HepG2 (cell line): ENCODE results near the gene CHMP1A. TPM values are rescaled to one million over a fixed set of nuclear protein-coding genes. Genes with fewer than 3 reads are reported as not detected.
A peak's percentile ranks its signal among the peaks of the same experiment; 100 is the strongest.

ENCODE experiments used
- ELF1 ChIP-seq: sonication (generic); formaldehyde crosslinking; IDR thresholded peaks from 2 replicates; pipeline ENCODE4 v1.4.0; 2020; ENCODE audit warnings: missing genetic modification reagents
- HNRNPH1 ChIP-seq: fragments of 200-400 bp; formaldehyde crosslinking; optimal IDR thresholded peaks from 2 replicates; pipeline ENCODE3; 2017; ENCODE audit warnings: mild to moderate bottlenecking, low read depth, low read length
- HOXA9 ChIP-seq: sonication (generic); formaldehyde crosslinking; IDR thresholded peaks from 2 replicates; pipeline ENCODE4 v1.8.1; 2022; ENCODE audit warnings: missing genetic modification reagents, mild to moderate bottlenecking, moderate library complexity, borderline replicate concordance
- MAFG ChIP-seq: sonication (generic); formaldehyde crosslinking; IDR thresholded peaks from 2 replicates; pipeline ENCODE4 v1.5.1; 2020; ENCODE audit warnings: mild to moderate bottlenecking, missing genetic modification reagents
- MIER3 ChIP-seq: IDR thresholded peaks from 2 replicates; pipeline ENCODE4 v1.6.1; 2016; ENCODE audit warnings: missing compliant biosample characterization, borderline replicate concordance
- NR2C2 ChIP-seq: sonication (generic); formaldehyde crosslinking; IDR thresholded peaks from 2 replicates; pipeline ENCODE4 v1.4.0; 2020; ENCODE audit warnings: missing genetic modification reagents, mild to moderate bottlenecking, moderate library complexity, borderline replicate concordance
- PHF5A ChIP-seq: IDR thresholded peaks from one replicate; pipeline ENCODE4 v1.6.1; 2018; ENCODE audit warnings: low read depth, missing genetic modification reagents; ENCODE audit not compliant: unreplicated experiment
- TFAP4 ChIP-seq: sonication (generic); IDR thresholded peaks from 2 replicates; pipeline ENCODE4 v1.6.1; 2016; ENCODE audit warnings: low read depth, borderline replicate concordance
- TOPORS ChIP-seq: sonication (generic); formaldehyde crosslinking; IDR thresholded peaks from 2 replicates; pipeline ENCODE4 v1.8.0; 2023; ENCODE audit warnings: mild to moderate bottlenecking, missing genetic modification reagents
- ZBTB21 ChIP-seq: sonication (generic); formaldehyde crosslinking; IDR thresholded peaks from 2 replicates; pipeline ENCODE4 v1.4.0; 2020; ENCODE audit warnings: missing genetic modification reagents
- ZBTB34 ChIP-seq: sonication (generic); formaldehyde crosslinking; IDR thresholded peaks from 2 replicates; pipeline ENCODE4 v1.8.0; 2022; ENCODE audit warnings: mild to moderate bottlenecking, missing genetic modification reagents
- ZMAT5 ChIP-seq: sonication (generic); formaldehyde crosslinking; IDR thresholded peaks from 2 replicates; pipeline ENCODE4 v1.5.0; 2020; ENCODE audit warnings: mild to moderate bottlenecking, low read depth, missing genetic modification reagents, borderline replicate concordance
- ZNF263 ChIP-seq: sonication (generic); formaldehyde crosslinking; IDR thresholded peaks from 2 replicates; pipeline ENCODE4 v1.4.0; 2020; ENCODE audit warnings: missing genetic modification reagents
- ZNF432 ChIP-seq: sonication (generic); formaldehyde crosslinking; IDR thresholded peaks from 2 replicates; pipeline ENCODE4 v1.5.0; 2020; ENCODE audit warnings: missing genetic modification reagents, mild to moderate bottlenecking, borderline replicate concordance
- ZNF441 ChIP-seq: sonication (generic); formaldehyde crosslinking; IDR thresholded peaks from 2 replicates; pipeline ENCODE4 v1.7.0; 2021; ENCODE audit warnings: missing genetic modification reagents, borderline replicate concordance
- ZNF512B ChIP-seq: sonication (generic); formaldehyde crosslinking; IDR thresholded peaks from 2 replicates; pipeline ENCODE4 v1.5.1; 2020; ENCODE audit warnings: missing genetic modification reagents, mild to moderate bottlenecking, borderline replicate concordance
- ZNF530 ChIP-seq: sonication (generic); formaldehyde crosslinking; IDR thresholded peaks from 2 replicates; pipeline ENCODE4 v1.5.0; 2020; ENCODE audit warnings: low read depth, mild to moderate bottlenecking, missing genetic modification reagents
- ZNF687 ChIP-seq: sonication (generic); formaldehyde crosslinking; IDR thresholded peaks from 2 replicates; pipeline ENCODE4 v1.5.1; 2020; ENCODE audit warnings: mild to moderate bottlenecking, missing genetic modification reagents, moderate library complexity
- polyA plus RNA-seq, 8 experiments: library from polyadenylated mRNA; depleted of rRNA in 3 of 8; stranded (reverse) in 7 of 8; unstranded in 1 of 8; fragments of >200 nt; fragmentation: Illumina TruSeq in 4 of 8; extraction: Trizol in 4 of 8; gene quantifications; 2 replicates each; pipeline versions ENCODE4 v1.2.1 to v1.2.3, GENCODE V29; 2011 to 2016; ENCODE audit warnings: low read depth in 4 of 8, missing spikeins in 1 of 8, mixed read lengths in 1 of 8; ENCODE audit not compliant: insufficient read depth in 1 of 8
- total RNA-seq, 5 experiments: library from RNA; depleted of rRNA; stranded (reverse); fragments of >200 nt; fragmentation: Illumina TruSeq; extraction: Trizol; gene quantifications; 2 replicates each; pipeline ENCODE4 v1.2.3, GENCODE V29; 2016; ENCODE audit warnings: low read depth in 1 of 5

The CHMP1A gene
- total and polyA plus RNA-seq, 2 of the 13 experiments (the other 11 are each of a cell fraction or from before 2014, with no cell fraction given), result 69.4 to 73.3 TPM

GRCh38 chr16:89691986-89692569 is 34.6 kb upstream of the CHMP1A start (continued):
- peak; percentile 74; the same call in 1 of the 2 replicates for TF ChIP-seq TFAP4
- TF ChIP-seq ZNF530 (CRISPR knock-in tag), result no peak
- TF ChIP-seq TOPORS (CRISPR knock-in tag), result no peak
- TF ChIP-seq ZNF441, result no peak
- no peak for TF ChIP-seq NR2C2 (CRISPR knock-in tag)
- TF ChIP-seq ZNF263 (CRISPR knock-in tag), result 0 out of 2 replicates have a peak, but pooled peaks have one; percentile 34
- no peak for TF ChIP-seq ZMAT5
- no peak for TF ChIP-seq ZNF512B
- TF ChIP-seq MIER3 (CRISPR knock-in tag), result no peak
- no peak for TF ChIP-seq ZBTB34 (CRISPR knock-in tag)
- no peak for TF ChIP-seq HNRNPH1
- TF ChIP-seq ZNF687, result peak; percentile 67
- TF ChIP-seq ELF1, result 0 out of 2 replicates have a peak, but pooled peaks have one; percentile 30
- TF ChIP-seq HOXA9, result no peak
- TF ChIP-seq PHF5A, result no peak
- TF ChIP-seq ZBTB21, result no peak
- TF ChIP-seq ZNF432 (CRISPR knock-in tag), result no peak
- TF ChIP-seq MAFG (CRISPR knock-in tag), result no peak
